Stimulated activated memory B cell treated with anti-CD40 and anti-IgM and Interleukin-4, amounts not matched to agents 10 μg/mL and 1 μg/mL and 100 μg/mL, for 72 hours (primary cell): Measurements from ENCODE around the gene HOXD12.

Source experiments
- ATAC-seq: fragments of 150-1000 bp; cut with Tn5 transposase; 2 replicates; pipeline ENCODE4 v1.10.0; 2021
- H3K27ac Mint-ChIP-seq: one replicate; pipeline ENCODE4 v1.8.0; 2022; ENCODE audit warnings: mild to moderate bottlenecking, mixed read lengths
- H3K27me3 Mint-ChIP-seq: one replicate; pipeline ENCODE4 v1.8.0; 2022; ENCODE audit warnings: mixed read lengths
- H3K36me3 Mint-ChIP-seq: one replicate; pipeline ENCODE4 v1.8.0; 2022; ENCODE audit warnings: mixed read lengths
- H3K4me1 Mint-ChIP-seq: one replicate; pipeline ENCODE4 v1.8.0; 2022; ENCODE audit warnings: mixed read lengths
- H3K4me3 Mint-ChIP-seq: one replicate; pipeline ENCODE4 v1.8.0; 2022; ENCODE audit warnings: mild to moderate bottlenecking, moderate library complexity, mixed read lengths
- H3K9me3 Mint-ChIP-seq: one replicate; pipeline ENCODE4 v1.8.0; 2022; ENCODE audit warnings: mixed read lengths

The HOXD12 gene

DNA sequence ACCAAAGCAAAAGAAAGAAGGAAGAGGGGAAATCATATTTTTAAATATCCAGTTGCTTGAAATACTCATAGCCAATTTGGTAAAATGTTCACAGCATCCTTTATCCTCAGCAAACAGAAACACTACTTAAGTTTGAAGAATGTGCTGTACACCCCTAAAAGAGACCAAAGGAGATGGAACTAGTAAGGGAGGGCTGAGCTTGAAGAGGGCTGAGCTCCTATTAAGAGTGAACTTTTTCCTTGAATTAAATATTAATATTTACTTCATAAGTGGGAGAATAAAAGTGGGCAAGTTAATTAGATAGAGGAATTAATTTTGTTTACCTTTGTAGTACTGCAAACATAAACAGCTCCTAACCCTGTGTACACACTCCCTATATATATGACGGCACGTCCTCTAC is 22.8 kb upstream of the HOXD12 start:
- Mint-ChIP-seq H3K27me3 (peaks cover 77% of the 10 kb centered on the region), H3K9me3 (peaks cover 7% of the 10 kb centered on the region), H3K27ac (no peak overlapping the region), H3K4me1 (peaks cover 8% of the 10 kb centered on the region), H3K4me3 (no peak overlapping the region), H3K36me3 (no peaks in the 10 kb centered on the region)
- no peak for ATAC-seq

DNA sequence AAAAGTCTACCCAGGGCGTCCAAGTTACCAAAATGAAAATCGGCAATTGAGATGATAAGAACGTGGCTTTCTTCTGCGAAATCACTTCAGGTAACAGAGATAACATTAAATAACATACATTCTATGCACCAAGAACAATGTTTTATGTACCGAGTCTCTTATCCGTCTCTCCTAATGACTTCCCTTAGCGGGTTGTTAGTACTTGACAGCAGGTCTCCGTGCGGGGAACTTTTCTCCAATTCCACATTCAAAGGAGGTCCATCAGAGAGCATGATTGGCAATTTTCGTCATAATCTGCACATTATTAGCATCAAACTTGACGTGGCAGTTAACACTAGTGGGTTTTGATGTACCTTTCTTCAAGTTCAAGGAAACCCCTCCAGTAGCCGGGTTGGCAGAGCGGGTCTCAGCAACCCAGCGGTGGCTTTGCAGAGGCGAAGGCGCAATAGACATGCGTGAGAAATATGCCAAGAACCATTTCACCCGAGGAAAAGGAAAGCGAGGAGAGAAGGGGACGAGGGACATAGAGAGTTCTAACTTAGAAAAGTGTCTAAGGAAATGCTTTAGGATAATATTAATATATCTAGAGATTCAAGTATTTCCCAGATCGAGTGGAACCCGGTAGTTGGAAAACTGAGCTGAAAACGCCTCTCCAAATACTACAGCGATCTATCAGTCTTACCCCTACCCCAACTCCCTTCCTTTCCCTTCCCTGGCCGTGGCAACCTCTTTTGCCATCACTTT is 20.9 kb upstream of the HOXD12 start:
- Mint-ChIP-seq H3K36me3 (no peaks in the 10 kb centered on the region), H3K4me1 (peaks cover 8% of the 10 kb centered on the region), H3K27me3 (peaks cover 76% of the 10 kb centered on the region), H3K27ac (no peak overlapping the region), H3K4me3 (no peak overlapping the region), H3K9me3 (peaks cover 9% of the 10 kb centered on the region)
- no peak for ATAC-seq

DNA sequence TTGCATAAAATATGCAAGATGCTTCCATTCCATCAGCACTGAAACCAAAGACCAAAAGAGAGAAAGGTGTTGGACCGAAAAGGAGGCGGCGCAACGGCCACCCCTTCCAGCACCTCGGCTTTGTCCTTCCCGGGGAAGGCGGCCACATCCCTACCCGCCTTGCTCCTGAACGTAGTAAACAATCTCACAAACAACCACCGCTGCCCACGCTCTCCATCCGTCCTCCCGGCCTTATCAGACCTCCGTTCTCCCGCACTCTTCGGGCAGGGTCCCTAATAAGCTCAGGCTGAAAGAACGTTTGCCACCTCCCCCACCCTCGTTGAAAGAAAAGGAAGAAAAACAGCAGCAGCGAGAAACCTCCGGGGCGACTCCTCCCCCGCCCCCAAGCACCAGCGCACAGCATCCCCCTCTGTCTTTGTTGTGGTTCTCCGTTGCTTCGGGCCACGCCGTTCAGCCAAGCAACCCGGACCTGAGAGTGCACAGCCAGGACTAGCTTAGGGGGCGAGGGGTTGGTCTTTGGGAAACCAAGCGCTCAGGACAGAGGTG is 20.2 kb upstream of the HOXD12 start:
- peaks cover 10% of the 10 kb centered on the region for H3K9me3 Mint-ChIP-seq
- H3K4me1 Mint-ChIP-seq, result peaks cover 8% of the 10 kb centered on the region
- peaks cover 79% of the 10 kb centered on the region for H3K27me3 Mint-ChIP-seq
- H3K27ac Mint-ChIP-seq, result no peak overlapping the region
- H3K4me3 Mint-ChIP-seq, result peak overlapping the region; percentile 56
- no peak for ATAC-seq
- no peaks in the 10 kb centered on the region for H3K36me3 Mint-ChIP-seq

DNA sequence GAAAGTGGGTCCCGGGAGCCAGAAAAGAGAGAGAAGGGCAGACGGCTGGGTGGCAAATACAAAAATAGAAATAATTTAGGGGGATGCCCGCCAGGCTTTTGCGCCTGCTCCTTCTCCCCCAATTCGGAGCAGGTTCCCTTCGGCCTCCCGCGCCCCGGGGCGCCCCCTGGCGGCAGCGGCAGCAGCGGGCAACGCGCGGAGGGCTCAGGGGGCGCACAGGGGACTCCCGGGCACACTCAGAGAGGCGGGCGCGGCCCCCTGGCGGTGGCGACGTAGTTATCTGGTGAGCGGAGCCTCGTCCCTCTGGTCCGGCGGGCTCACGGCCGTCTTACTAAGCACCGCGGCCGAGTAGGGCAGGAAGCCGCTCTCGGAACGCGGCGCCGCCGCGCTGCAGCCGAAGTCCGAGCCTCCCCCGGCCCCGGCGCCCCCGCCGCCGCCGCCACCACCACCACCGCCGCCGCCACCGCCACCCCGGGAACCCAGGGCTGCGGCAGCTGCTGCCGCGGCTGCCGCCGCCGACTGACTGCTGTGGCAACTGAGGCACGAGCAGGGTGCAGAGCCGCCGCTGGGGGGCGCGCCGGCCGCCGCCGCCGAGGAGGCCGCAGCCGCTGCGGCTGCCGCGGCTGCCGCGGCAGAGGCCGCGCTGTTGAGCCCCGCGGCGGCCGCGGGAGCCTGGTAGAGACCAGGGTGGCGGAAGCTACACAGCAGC is 19.6 kb upstream of the HOXD12 start:
- Mint-ChIP-seq H3K4me3 (peak overlapping the region; percentile 56), H3K9me3 (peaks cover 10% of the 10 kb centered on the region), H3K27me3 (peaks cover 79% of the 10 kb centered on the region), H3K4me1 (peaks cover 8% of the 10 kb centered on the region), H3K36me3 (no peaks in the 10 kb centered on the region), H3K27ac (no peak overlapping the region)
- ATAC-seq, result no peak

DNA sequence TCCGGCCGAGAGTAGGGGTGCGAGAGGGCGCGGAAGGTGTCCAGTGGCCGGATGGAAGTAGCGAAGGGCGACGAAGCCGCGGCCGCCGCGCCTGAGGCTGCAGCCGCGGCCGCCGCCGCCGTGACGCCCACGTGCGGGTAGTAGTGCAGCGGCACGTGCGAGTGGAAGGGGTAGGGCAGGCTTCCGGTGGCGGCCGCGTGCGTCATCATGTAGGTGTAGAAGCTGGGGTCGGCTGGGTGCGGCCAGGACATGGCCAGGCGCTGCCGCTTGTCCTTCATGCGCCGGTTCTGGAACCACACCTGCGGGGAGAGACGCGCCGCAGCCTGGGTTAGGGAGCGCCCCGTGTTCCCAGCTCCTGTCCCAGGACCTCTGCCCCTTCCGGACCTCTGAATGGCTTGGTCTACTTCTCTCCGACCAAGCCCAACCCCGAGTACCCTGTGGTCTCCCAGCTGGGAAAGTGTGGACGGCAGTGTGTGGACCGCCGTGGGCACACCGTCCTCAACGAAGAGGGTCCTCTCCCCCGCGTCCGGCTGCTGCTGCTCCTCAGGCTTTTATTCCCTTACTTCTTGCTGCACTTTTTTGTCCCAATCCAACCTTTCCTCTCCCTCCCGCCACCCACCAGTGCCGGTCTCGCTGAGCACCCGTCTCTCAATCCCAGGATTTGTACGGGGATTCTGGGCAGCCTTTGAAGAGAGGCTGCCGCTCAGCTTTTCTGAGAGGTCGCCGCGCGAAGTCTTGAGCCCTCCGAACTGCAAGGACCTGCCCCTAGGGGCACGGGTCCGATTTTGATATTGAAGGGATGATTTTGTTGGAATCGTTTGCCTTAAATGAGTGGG is 18.8 kb upstream of the HOXD12 start:
- Mint-ChIP-seq H3K4me1 (peaks cover 8% of the 10 kb centered on the region), H3K27me3 (peaks cover 79% of the 10 kb centered on the region), H3K4me3 (no peak overlapping the region), H3K9me3 (peaks cover 12% of the 10 kb centered on the region), H3K36me3 (no peaks in the 10 kb centered on the region), H3K27ac (no peak overlapping the region)
- no peak for ATAC-seq

DNA sequence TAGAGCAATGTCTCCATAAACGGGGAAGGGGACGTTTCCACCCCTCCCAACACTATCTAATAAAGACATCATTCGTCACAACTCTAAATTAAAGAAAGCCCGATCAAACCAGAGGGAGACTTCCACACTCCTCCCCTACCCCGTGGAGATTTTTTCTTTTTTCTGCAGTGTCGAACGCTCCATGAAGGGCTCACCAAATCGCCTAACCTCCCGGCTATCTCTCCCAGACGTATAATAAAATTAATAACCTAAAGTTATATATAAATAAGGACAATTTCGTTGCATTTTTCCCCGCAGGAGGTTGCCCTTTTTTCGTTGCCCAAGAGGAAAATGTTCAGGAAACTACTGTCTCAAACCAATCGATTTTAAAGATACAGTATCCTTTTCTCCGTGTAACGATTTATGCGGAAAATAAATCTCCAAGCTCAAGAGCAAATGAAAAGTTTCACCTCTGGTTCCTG is 18.2 kb upstream of the HOXD12 start:
- no peak overlapping the region for H3K4me3 Mint-ChIP-seq
- H3K4me1 Mint-ChIP-seq, result peaks cover 8% of the 10 kb centered on the region
- no peak for ATAC-seq
- no peak overlapping the region for H3K27ac Mint-ChIP-seq
- peaks cover 79% of the 10 kb centered on the region for H3K27me3 Mint-ChIP-seq
- H3K36me3 Mint-ChIP-seq, result no peaks in the 10 kb centered on the region
- H3K9me3 Mint-ChIP-seq, result peaks cover 12% of the 10 kb centered on the region

DNA sequence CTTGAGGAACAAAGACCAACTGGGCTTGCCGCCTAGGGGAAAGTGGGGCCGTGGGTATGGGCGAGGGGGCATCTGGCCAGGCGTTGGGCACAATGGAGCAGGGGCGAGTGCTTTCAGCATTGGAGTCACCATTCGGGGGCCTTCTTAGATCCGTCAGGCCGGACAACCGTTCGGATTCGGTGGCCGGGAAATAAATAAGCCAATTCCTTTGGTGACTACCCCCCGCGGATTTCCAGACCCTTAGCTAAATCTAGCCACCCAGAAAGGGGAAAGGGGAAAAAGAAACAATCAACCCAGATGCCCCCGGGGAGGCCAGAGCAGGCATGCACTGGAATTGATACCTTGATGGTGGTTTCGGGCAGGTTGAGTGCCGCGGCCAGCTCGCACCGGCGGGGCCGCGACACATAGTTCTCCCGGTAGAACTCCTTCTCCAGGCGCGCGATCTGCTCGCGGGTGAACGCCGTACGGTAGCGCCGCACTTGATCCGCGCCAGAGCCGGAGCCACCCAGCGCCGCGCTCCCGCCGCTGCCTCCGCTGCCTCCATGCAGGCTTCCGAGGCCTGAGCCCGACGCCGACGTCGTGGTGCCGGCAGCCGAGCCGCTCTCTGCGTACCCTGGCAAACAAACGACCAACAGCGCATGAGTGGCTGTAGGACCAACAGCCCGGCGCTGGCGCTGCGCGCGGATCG is 17.6 kb upstream of the HOXD12 start:
- H3K27ac Mint-ChIP-seq, result no peak overlapping the region
- H3K4me1 Mint-ChIP-seq, result peaks cover 8% of the 10 kb centered on the region
- H3K9me3 Mint-ChIP-seq, result peaks cover 10% of the 10 kb centered on the region
- ATAC-seq, result no peak
- H3K36me3 Mint-ChIP-seq, result no peaks in the 10 kb centered on the region
- H3K4me3 Mint-ChIP-seq, result no peak overlapping the region
- H3K27me3 Mint-ChIP-seq, result peaks cover 79% of the 10 kb centered on the region

DNA sequence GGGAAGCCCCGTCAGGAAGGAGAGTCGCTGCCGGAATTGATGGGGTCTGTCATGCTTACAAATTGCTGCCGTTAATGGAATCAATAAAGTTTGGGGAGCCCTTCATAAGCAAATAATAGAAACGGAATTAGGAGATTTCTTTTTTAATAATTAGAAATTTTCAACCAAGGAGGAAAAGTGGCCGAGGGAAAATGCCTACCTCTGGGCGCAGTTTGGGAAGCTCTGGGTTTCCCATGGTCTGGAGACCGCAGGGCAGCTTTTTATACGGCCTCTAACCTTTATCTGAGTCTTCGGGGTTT is 17.1 kb upstream of the HOXD12 start:
- peaks cover 8% of the 10 kb centered on the region for H3K4me1 Mint-ChIP-seq
- H3K27me3 Mint-ChIP-seq, result peaks cover 84% of the 10 kb centered on the region
- no peak overlapping the region for H3K27ac Mint-ChIP-seq
- no peaks in the 10 kb centered on the region for H3K36me3 Mint-ChIP-seq
- no peak overlapping the region for H3K4me3 Mint-ChIP-seq
- ATAC-seq, result no peak
- peaks cover 12% of the 10 kb centered on the region for H3K9me3 Mint-ChIP-seq

DNA sequence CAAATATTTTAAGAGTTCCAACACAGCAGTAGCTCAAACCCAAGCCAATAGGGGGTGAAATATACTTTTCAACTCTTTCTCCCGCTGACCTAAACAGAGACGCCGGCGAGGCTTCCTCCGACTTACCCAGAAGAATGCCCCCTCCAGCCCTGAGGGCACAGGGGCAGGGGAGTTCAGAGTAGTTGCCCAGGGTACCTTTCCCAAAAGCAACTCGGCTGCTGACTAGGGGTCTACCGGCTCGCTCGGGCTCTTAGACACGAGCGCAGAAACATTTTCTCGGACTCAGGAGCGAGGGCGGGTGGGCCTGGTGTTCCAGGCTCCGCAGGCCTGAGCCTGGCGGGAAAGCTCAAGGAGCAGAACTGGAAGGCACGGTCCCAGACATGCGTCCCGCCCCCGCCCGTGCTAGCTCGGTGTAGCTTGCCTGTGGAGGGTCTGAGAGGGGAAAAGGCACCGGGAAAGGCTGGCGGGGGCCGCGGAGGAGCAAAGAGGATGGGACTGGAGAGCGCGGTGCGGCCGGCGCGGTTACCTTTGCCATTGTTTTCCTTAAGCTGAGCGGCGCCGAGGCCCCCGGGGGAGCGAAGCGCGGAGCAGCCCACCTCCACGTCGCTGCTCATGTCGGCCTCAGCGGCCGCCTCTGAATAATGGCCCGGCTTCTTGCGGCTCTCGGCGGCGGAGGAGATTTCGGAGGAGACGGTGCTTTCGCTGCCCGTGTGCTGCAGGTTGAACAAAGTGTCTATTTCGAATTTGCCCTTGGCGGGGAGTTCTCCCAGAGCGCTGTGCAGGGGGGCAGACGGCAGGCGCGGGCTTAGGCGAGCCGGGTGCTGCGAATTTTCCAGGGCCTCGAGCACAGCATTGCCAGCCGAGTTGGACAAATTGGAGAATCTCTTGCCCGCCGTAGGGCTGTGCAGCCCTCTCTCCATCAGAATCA is 16.5 kb upstream of the HOXD12 start:
- Mint-ChIP-seq H3K27me3 (peaks cover 88% of the 10 kb centered on the region), H3K4me3 (no peak overlapping the region), H3K4me1 (peaks cover 10% of the 10 kb centered on the region), H3K36me3 (no peaks in the 10 kb centered on the region), H3K9me3 (peaks cover 12% of the 10 kb centered on the region), H3K27ac (no peak overlapping the region)
- no peak for ATAC-seq

DNA sequence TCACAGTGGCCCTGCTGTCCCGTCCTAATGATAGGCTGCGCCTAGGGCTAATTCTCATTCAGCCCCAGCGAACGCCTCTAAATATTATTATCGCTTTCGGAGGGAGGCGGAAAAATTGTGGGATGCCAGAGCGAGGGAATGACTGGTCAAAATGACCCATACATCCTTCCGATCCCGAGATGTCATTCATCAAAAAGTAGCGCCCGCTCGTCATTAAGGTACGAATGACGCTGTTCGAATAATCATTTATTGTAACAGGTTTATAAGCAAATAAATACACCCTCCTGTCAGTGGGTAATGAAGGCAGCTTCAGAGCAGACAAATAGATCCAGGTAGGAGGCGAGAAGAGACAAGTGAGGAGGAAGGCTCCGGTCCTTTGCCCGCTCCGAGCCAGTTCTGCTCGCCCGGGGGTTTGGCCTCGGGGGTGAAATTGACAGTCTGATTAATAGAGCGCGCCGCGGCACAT is 15.8 kb upstream of the HOXD12 start, which contains the start of gene EVX2:
EVX2 (minus strand) TSS at position 167 of the 466 bp plus-strand sequence. CDS start 186 bp downstream, outside the sequence.
- Mint-ChIP-seq H3K4me3 (no peak within 1 kb of the TSS), H3K27ac (no peak within 1 kb of the TSS)

DNA sequence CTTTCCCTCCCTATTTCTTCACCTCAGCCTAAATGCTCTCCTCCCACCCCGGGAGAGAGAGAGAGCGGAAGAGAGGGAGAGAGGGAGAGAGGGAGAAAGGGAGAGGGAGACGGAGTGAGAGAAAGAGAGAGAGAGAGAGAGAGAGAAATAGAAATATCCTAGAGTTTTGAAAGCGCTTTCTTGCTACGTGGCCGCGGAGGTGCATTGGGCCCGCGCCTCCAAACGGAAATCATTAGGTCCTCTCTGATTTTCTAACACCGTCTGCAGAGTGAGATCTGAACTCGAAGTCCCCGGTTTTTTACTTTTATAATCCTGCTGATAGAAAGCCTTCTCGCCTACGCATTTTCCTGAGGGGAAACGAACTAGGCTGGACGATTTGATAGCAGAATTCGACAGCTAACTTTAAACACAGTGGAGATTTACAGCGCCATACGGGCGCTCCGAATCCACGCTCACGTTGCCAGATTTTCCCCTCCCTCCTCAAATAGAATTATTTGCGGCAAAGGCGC is 14.9 kb upstream of the HOXD12 start:
- Mint-ChIP-seq H3K27me3 (peaks cover 88% of the 10 kb centered on the region), H3K4me3 (no peak overlapping the region), H3K4me1 (peaks cover 8% of the 10 kb centered on the region), H3K9me3 (peaks cover 8% of the 10 kb centered on the region), H3K36me3 (no peaks in the 10 kb centered on the region), H3K27ac (no peak overlapping the region)
- ATAC-seq, result no peak

More for the DNA sequence above, 15.8 kb upstream of the HOXD12 start, which contains the start of gene EVX2:
- ATAC-seq, result no peak
- Mint-ChIP-seq H3K27me3 (peaks cover 88% of the 10 kb centered on the region), H3K36me3 (no peaks in the 10 kb centered on the region), H3K4me1 (peaks cover 14% of the 10 kb centered on the region), H3K9me3 (peaks cover 12% of the 10 kb centered on the region)

DNA sequence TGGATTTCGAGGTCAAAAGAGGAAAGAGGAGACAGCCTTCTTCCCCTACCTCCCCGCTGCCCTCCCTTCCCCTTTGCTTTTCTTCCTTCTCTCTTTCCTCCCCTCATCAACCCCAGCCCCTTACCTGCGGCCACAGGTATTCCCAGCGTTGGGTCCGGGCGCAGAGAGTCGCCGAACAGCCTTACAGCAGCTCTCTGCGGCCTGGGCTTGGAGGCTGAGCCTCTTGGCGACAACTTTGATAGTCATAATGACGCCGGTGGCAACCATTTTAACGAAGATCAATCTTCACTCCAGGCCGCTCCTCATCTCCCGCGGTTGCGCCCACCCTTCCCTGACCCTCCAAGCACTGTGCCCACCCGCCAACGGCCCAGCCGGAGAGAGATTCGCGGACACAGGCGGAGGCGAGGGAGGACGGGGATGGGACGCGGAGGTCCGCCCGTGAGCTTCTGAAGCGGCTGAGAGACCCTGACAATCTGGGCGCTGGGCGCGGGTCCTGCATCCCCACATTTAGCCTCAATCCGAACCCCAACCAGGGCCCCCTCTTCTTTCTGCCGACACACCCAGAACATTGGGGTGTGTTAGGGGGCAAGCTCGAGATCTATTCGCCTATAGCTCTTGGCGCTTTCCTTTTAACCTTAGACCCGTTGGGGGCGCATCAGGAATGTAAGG is 14.3 kb upstream of the HOXD12 start:
- peaks cover 8% of the 10 kb centered on the region for H3K9me3 Mint-ChIP-seq
- no peak for ATAC-seq
- no peaks in the 10 kb centered on the region for H3K36me3 Mint-ChIP-seq
- no peak overlapping the region for H3K27ac Mint-ChIP-seq
- no peak overlapping the region for H3K4me3 Mint-ChIP-seq
- peaks cover 6% of the 10 kb centered on the region for H3K4me1 Mint-ChIP-seq
- H3K27me3 Mint-ChIP-seq, result peaks cover 91% of the 10 kb centered on the region
